WTC11 (cell line): ENCODE results near the gene IL5RA. TPM values are rescaled to one million over a fixed set of nuclear protein-coding genes. Genes with fewer than 3 reads are reported as not detected.

Experiments
- ATAC-seq: fragments of 200-7000 bp; cut with Tn5 transposase; 2 replicates; pipeline ENCODE4 v1.10.0; 2021; ENCODE audit warnings: mild to moderate bottlenecking, moderate library complexity
- CTCF ChIA-PET: fragments of 300-600 bp; sonication (Branson Sonifier 250); formaldehyde crosslinking; loops from one replicate; lab custom pipeline; 2021; ENCODE audit warnings: antibody characterized with exemption; lab: Charles Lee
- POLR2A ChIA-PET: fragments of 350-600 bp; sonication (Branson Sonifier 250); formaldehyde crosslinking; loops from one replicate; lab custom pipeline; 2021; ENCODE audit warnings: antibody characterized with exemption; lab: Charles Lee
- DNase-seq: peaks from one replicate; pipeline ENCODE4 v3.0.0; 2021; ENCODE audit warnings: low spot score
- H3K27ac Mint-ChIP-seq: 2 replicates; pipeline ENCODE4 v1.8.0; 2021; ENCODE audit warnings: mixed read lengths
- H3K27me3 Mint-ChIP-seq: 2 replicates; pipeline ENCODE4 v1.8.0; 2021; ENCODE audit warnings: low read depth, mild to moderate bottlenecking, moderate library complexity, mixed read lengths
- H3K36me3 Mint-ChIP-seq: 2 replicates; pipeline ENCODE4 v1.8.0; 2021; ENCODE audit warnings: mixed read lengths
- H3K4me1 Mint-ChIP-seq: 2 replicates; pipeline ENCODE4 v1.8.0; 2022; ENCODE audit warnings: mixed read lengths
- H3K4me3 Mint-ChIP-seq: 2 replicates; pipeline ENCODE4 v1.8.0; 2021; ENCODE audit warnings: mild to moderate bottlenecking, moderate library complexity, mixed read lengths
- H3K9me3 Mint-ChIP-seq: 2 replicates; pipeline ENCODE4 v1.8.0; 2021; ENCODE audit warnings: mixed read lengths
- ARID4B ChIP-seq: sonication (generic); formaldehyde crosslinking; IDR thresholded peaks from 2 replicates; pipeline ENCODE4 v1.8.0; 2023; ENCODE audit warnings: missing genetic modification reagents, mild to moderate bottlenecking, borderline replicate concordance
- CDX4 ChIP-seq: fragments of 250-450 bp; sonication (Bioruptor Pico); IDR thresholded peaks from 2 replicates; pipeline ENCODE4 v1.9.0; 2021; ENCODE audit warnings: moderate library complexity, mild to moderate bottlenecking, inconsistent platforms, borderline replicate concordance
- EMX1 ChIP-seq: fragments of 250-450 bp; sonication (Bioruptor Pico); IDR thresholded peaks from 2 replicates; pipeline ENCODE4 v1.8.0; 2021; ENCODE audit warnings: mild to moderate bottlenecking
- ERG ChIP-seq: fragments of 250-450 bp; sonication (Bioruptor Pico); IDR thresholded peaks from 2 replicates; pipeline ENCODE4 v1.8.0; 2021; ENCODE audit warnings: mild to moderate bottlenecking
- ETV6 ChIP-seq: sonication (generic); formaldehyde crosslinking; IDR thresholded peaks from 2 replicates; pipeline ENCODE4 v1.8.1; 2022; ENCODE audit warnings: mild to moderate bottlenecking, missing genetic modification reagents
- FOXJ3 ChIP-seq: sonication (generic); formaldehyde crosslinking; IDR thresholded peaks from 2 replicates; pipeline ENCODE4 v1.9.0; 2021; ENCODE audit warnings: missing genetic modification reagents, mild to moderate bottlenecking, borderline replicate concordance
- FOXK1 ChIP-seq: sonication (generic); formaldehyde crosslinking; IDR thresholded peaks from 2 replicates; pipeline ENCODE4 v1.8.0; 2022; ENCODE audit warnings: mild to moderate bottlenecking, moderate library complexity, missing genetic modification reagents
- FOXP1 ChIP-seq: sonication (generic); formaldehyde crosslinking; IDR thresholded peaks from 2 replicates; pipeline ENCODE4 v1.8.0; 2022; ENCODE audit warnings: missing genetic modification reagents, mild to moderate bottlenecking, moderate library complexity, borderline replicate concordance
- GRHL2 ChIP-seq: fragments of 250-450 bp; sonication (Bioruptor Pico); IDR thresholded peaks from 2 replicates; pipeline ENCODE4 v1.8.0; 2022; ENCODE audit warnings: mild to moderate bottlenecking, moderate library complexity; ENCODE audit not compliant: insufficient replicate concordance, severe bottlenecking
- GTF2I ChIP-seq: fragments of 250-450 bp; sonication (Bioruptor Pico); conservative IDR thresholded peaks from 2 replicates; pipeline ENCODE4 v1.4.0; 2021; ENCODE audit warnings: mild to moderate bottlenecking
- IRF2 ChIP-seq: sonication (generic); formaldehyde crosslinking; IDR thresholded peaks from 2 replicates; pipeline ENCODE4 v1.8.0; 2022; ENCODE audit warnings: low read depth, missing genetic modification reagents, borderline replicate concordance
- MAX ChIP-seq: sonication (generic); formaldehyde crosslinking; IDR thresholded peaks from 2 replicates; pipeline ENCODE4 v1.8.0; 2022; ENCODE audit warnings: mild to moderate bottlenecking, missing genetic modification reagents
- PRDM15 ChIP-seq: sonication (generic); formaldehyde crosslinking; IDR thresholded peaks from 2 replicates; pipeline ENCODE4 v1.8.0; 2022; ENCODE audit warnings: missing genetic modification reagents
- TEAD1 ChIP-seq: sonication (generic); formaldehyde crosslinking; IDR thresholded peaks from 2 replicates; pipeline ENCODE4 v1.8.0; 2022; ENCODE audit warnings: mild to moderate bottlenecking, missing genetic modification reagents
- TP53 ChIP-seq: sonication (generic); formaldehyde crosslinking; IDR thresholded peaks from 2 replicates; pipeline ENCODE4 v1.8.1; 2023; ENCODE audit warnings: mild to moderate bottlenecking, missing genetic modification reagents
- ZNF121 ChIP-seq: sonication (generic); formaldehyde crosslinking; IDR thresholded peaks from 2 replicates; pipeline ENCODE4 v1.8.0; 2023; ENCODE audit warnings: missing genetic modification reagents
- ZNF232 ChIP-seq: sonication (generic); formaldehyde crosslinking; IDR thresholded peaks from 2 replicates; pipeline ENCODE4 v1.8.0; 2022; ENCODE audit warnings: mild to moderate bottlenecking, missing genetic modification reagents
- ZNF416 ChIP-seq: fragments of 250-450 bp; sonication (Bioruptor Pico); IDR thresholded peaks from 2 replicates; pipeline ENCODE4 v1.9.0; 2021; ENCODE audit warnings: mild to moderate bottlenecking, inconsistent platforms
- total RNA-seq: library from RNA; stranded (reverse); gene quantifications from 3 replicates; pipeline ENCODE4 v1.2.3, GENCODE V29; 2021

The IL5RA gene
- total RNA-seq, 1 experiment from 2014 or later: not detected

GRCh38 chr3:3082234-3082924 lies 27.8 kb downstream of the IL5RA start:
- TF ChIP-seq TP53 (no peak), EMX1 (CRISPR knock-in tag) (no peak), FOXP1 (CRISPR knock-in tag) (no peak), ZNF121 (no peak)
- TF ChIP-seq, all 79 proteins: peak for 0
- H3K27me3 Mint-ChIP-seq: peaks cover 16% of the 10 kb centered on the region
- H3K27ac Mint-ChIP-seq: no peak overlapping the region
- no peak overlapping the region for H3K4me3 Mint-ChIP-seq
- peaks cover 37% of the 10 kb centered on the region for H3K36me3 Mint-ChIP-seq
- peaks cover 44% of the 10 kb centered on the region for H3K9me3 Mint-ChIP-seq
- ChIA-PET POLR2A (no interaction called here), CTCF (no interaction called here)
- peaks cover 14% of the 10 kb centered on the region for H3K4me1 Mint-ChIP-seq
- no peak for ATAC-seq
- DNase-seq: no peak

GRCh38 chr3:3081381-3082233 lies 28.6 kb downstream of the IL5RA start:
- H3K4me3 Mint-ChIP-seq: no peak overlapping the region
- POLR2A ChIA-PET: no interaction called here

DNA sequence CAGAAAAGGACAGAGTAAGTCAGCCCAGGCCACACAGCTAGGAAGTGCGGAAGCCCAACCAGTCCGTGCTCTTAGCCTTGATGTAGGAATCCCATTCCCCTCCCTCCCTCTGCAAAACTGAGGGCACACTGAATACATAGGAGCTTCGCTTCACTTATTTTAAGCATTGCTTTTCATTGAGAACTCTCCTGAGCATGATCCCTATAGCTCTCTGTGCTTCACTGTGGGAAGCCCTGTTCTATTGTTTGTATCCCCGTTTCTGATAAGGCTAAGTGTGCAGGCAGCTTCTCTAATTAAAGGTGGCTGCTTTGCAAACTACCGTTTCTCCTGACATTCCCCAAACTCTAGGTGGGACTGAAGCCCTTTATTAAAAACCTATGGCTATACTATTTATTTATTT lies 29.9 kb downstream of the IL5RA start:
- Mint-ChIP-seq H3K4me3 (no peak overlapping the region), H3K27ac (no peak overlapping the region), H3K36me3 (peaks cover 28% of the 10 kb centered on the region), H3K9me3 (peaks cover 28% of the 10 kb centered on the region), H3K27me3 (peaks cover 14% of the 10 kb centered on the region), H3K4me1 (peaks cover 14% of the 10 kb centered on the region)
- ATAC-seq (peak; percentile 76), DNase-seq (no peak)
- POLR2A ChIA-PET: no interaction called here
- CTCF ChIA-PET: no interaction called here
- TF ChIP-seq ARID4B (no peak), GRHL2 (CRISPR knock-in tag) (no peak), ZNF416 (no peak), GTF2I (CRISPR knock-in tag) (no peak), ERG (CRISPR knock-in tag) (no peak), FOXJ3 (CRISPR knock-in tag) (no peak), TEAD1 (CRISPR knock-in tag) (no peak)

More at GRCh38 chr3:3081381-3082233, 28.6 kb downstream of the IL5RA start:
- TF ChIP-seq FOXK1 (CRISPR knock-in tag) (no peak), MAX (no peak), PRDM15 (no peak), IRF2 (CRISPR knock-in tag) (no peak), CDX4 (CRISPR knock-in tag) (no peak), ZNF232 (CRISPR knock-in tag) (no peak), ETV6 (no peak)
- Mint-ChIP-seq H3K27me3 (peaks cover 14% of the 10 kb centered on the region), H3K36me3 (peaks cover 34% of the 10 kb centered on the region), H3K4me1 (peaks cover 14% of the 10 kb centered on the region), H3K9me3 (peaks cover 39% of the 10 kb centered on the region), H3K27ac (no peak overlapping the region)
- CTCF ChIA-PET: no interaction called here
- no peak for ATAC-seq
- DNase-seq: no peak
